Inflammatory macrophage treated with lipopolysaccharide for 4 hours (primary cell): Measurements from ENCODE around the gene ASPDH.

Experiments used
- DNase-seq: peaks from one replicate; pipeline ENCODE4 v3.0.0-alpha.2; 2020

The ASPDH gene

GRCh38 chr19:50512999-50513745 lies 541 bp downstream of the ASPDH start:
- no peak for DNase-seq

DNA sequence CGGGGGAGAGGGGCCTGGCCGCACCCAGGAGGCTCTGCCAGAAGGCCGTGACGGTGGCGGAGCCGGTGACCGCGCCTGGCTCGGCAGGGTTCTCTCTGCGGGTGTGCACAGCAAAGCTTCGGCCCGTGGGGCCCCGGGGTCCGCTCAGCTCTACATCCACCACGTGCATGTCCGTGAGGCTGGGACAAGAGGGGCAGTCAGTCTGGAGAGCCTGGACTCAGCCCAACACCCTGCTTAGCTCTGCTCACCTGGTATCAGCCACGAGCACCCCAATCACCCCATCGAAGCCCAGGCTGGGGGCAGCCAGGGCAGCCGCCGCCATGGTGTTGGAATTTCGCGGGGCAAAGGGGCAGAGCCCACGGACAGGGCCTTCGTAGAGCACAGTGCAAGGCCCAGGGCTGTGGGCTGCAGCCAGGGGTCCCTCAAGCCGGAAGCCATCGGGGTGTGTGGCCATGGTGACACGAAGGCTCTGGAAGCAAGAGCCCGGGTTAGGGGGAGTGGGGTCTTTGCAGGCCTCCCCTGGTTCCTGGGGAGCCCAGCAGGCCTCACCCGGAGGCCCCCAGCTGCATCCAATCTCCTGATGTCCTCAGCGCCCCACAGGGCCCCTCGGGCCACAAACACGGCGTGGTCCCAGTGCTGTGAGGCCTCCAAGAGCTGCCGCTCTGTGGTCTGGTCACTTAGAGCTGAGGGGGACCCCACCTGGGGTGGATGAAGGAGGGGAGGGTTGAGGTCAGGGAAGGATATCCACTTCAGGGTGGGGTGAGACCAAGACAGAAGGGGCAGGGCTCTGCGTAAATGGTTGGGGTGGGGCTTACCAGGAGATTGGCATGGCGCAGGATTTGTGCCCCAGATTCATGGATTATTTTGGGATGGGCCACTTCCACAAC lies 1.4 kb downstream of the ASPDH start:
- DNase-seq: no peak

- peak; percentile 100 for DNase-seq
Measured at GRCh38 chr19:50511069-50511822, 2.5 kb downstream of the ASPDH start, which contains the start of gene JOSD2. Gene JOSD2, minus strand, starts transcription at chr19:50511191. Its CDS starts 760 bp downstream, at chr19:50510431.

GRCh38 chr19:50510700-50511068 lies 3.0 kb downstream of the ASPDH start:
- DNase-seq: no peak

DNA sequence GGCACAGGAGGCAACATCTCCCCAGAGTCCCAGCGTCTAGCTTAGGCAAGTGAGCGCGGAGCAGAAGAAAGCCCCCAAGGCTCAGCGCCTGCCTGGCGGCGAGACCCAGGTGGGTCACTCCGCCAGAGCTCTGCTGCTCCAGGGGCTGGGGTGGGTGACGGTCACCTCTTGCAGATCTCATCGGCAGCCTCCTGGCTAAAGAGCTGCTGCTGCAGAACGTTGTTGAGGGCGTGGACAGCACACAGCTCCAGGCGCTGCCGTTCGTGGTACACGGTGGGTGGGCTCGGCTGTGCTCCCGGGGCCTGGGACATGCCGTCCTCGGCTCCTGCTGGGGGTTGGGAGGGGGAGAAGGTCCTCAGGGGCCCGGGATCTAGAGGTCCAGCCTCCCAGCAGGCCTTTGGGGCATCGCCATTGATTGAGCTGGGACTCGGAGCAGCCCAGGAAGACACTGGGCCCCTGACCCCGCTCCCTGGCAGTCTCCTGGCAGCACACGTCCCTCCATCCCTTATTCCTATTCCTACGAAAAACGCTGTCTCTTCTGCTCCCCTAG lies 3.5 kb downstream of the ASPDH start:
- no peak for DNase-seq

DNA sequence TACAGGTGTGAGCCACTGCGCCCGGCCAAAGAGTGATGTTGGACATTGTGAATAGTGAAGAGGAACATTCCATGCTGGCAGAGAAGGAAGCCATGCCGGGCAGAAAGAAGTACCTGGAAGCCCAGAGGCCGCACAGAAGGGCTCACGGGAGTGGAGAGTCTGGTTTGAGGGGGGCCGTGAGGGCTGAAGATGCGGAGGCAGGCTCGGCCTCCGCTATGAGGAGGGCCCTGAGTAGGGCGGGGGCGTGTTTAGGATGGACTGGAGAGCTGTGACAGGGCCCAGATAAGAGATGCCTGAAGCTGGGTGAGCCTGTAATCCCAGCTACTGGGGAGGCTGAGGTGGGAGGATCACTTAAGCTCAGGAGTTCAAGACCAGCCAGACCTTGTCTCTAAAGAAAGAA lies 4.3 kb downstream of the ASPDH start:
- no peak for DNase-seq

GRCh38 chr19:50508843-50509190 lies 4.9 kb downstream of the ASPDH start:
- DNase-seq: no peak

DNA sequence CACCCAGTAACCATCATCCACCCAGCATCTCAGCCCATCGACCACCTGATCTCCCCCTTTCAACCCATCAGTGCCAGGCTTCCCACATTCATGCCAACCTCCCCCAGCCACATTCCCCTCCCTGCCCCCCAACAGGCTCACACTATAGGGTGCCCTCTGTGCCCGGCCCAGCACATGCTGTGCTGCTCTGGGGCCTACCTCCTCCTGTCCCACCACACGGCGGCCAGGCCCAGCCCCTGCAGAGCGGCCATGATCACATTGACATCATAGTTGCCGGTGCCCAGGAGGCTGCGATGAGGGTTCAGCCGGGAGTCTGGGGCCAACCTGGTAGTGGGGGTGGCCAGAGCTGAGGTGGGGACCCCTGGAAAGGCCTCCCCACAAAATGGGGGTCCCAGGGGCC lies 6.3 kb downstream of the ASPDH start:
- no peak for DNase-seq

- no peak for DNase-seq
Measured at GRCh38 chr19:50506700-50507099, 7.0 kb downstream of the ASPDH start.

DNA sequence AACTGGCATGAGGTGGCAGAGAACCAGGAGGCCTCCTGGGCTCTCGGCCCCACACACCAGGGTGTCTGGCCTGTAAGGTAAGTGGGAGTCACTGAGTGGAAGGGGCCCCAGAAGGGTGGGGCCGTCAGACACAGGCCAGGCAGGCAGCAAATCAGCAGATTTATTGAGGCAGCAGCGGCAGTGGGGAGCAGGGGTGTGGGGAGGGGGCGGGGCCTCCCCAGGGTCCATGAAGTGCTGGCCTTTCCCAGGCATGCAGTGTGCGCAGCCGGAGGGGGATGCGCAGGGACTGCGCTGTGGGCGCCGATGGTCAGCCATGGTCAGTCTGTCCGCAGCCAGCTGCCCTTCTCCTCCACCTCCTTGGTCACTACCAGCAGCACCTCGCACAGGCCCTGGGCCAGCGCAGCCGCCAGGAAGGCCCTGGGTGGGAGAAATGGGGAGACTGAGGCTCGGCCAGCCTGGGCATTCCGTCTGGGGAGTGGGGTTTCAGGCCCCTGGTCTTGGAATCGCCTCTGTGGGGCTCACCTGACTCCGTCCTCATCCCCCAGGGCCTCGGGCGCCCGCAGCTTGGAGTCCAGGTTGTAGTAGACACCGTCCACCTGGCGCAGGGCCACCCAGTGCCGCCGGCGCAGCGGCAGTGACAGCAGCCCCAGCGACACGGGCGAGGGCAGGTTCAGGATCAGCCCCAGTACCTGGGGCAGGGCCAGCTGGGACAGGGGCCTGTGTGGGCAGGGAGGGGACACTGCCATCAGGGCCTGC lies 7.7 kb downstream of the ASPDH start:
- DNase-seq: no peak

DNA sequence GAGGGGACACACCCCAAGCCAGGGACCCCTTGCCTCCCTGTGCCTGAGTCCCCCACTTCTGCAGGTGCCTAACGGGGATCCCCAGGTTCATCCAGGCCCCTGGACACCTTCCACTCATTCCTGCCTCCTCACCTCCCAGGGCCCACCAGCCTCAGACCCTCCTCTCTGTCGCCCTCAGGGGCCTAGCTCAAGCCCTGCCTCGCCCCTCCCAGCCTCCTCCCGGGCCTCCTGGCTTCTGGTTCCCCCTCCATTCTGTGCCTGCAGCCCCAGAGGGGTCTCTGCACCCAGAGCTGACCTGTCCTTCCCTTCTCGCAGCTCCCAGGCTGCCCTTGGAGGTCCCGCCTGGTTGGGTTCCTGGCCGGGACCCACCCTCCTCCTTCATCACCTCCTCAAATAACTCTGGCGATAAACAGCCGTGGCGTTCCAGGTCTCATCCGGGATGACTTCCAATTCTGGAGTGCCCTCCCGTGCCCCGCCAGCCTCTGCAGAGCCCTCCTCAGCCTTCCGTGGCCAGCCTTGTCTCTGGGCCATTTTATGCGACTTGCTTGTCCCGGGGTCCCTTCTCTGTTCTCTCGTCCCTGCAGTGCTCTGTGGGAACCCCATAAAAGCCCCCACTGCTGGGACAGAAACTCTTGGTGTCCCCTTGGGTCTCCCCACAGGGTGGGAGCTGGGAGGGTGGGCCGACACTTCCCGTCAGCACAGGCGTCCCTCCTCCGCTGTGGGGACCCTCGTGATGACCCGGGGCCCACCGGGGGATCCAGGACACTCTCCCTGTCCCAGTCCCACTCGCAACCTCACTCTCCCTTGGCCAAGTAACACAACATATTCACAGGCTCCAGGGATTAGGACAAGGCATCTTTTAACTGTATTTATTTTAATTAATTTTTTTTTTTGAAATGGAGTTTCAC lies 11.9 kb downstream of the ASPDH start:
- DNase-seq: no peak

- DNase-seq: no peak
Measured at GRCh38 chr19:50501186-50501567, 12.5 kb downstream of the ASPDH start.

GRCh38 chr19:50500753-50501151 lies 13.0 kb downstream of the ASPDH start:
- no peak for DNase-seq

DNA sequence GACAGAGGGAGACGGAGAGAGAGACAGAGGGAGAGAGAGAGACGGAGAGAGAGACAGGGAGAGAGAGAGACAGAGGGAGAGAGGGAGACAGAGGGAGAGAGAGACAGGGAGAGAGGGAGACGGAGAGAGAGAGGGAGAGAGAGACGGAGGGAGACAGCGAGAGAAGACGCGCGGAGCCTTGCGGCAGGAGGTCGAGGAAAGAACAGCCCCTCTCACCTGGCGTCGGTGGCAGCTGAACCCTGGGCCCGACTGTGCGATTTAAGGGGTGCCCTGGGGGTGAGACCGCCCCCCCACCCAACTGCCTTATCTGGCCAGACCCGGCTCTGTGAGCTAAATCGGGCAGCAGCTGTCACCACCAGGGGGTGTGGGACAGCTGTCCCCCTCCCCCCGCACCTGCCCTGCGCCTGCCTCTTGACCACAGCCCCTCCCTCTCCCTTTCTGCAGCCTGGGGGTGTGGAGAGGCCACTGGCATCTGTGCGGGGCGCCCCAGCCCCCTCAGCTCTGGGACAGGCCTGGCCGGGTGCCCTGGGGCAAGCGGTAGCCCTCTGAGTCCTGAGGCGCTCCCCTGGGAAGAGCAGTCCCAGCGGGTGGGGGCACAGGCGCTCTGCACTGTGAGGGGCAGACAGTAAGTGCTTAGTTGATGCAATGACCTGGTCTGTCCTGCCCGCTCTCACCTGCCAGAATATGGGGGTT lies 13.5 kb downstream of the ASPDH start:
- DNase-seq: no peak

GRCh38 chr19:50498219-50499056 lies 15.3 kb downstream of the ASPDH start:
- no peak for DNase-seq

DNA sequence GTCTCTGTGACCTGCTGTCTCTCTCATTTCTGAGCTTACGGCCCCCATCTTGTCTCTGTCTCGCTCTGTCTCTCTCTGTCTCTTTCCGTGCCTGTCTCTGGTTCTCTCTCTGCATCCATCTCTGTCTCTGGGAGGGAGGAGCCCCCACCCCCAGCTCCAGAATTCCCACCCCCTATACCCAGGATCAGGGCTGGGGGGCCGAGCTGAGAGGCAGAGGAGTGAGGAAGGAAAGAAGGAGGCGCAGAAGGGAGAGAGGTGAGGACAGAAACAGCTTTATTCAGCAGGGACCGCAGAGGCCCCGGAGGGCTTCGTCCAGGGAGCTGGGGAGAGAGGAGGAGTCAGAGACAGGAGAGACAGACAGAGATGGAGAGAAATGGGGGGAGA lies 16.7 kb downstream of the ASPDH start:
- no peak for DNase-seq

GRCh38 chr19:50496189-50497021 lies 17.3 kb downstream of the ASPDH start:
- no peak for DNase-seq

GRCh38 chr19:50495020-50495531 lies 18.6 kb downstream of the ASPDH start:
- no peak for DNase-seq
